Measurements from ENCODE around the gene MBLAC2.

Gene MBLAC2

DNA sequence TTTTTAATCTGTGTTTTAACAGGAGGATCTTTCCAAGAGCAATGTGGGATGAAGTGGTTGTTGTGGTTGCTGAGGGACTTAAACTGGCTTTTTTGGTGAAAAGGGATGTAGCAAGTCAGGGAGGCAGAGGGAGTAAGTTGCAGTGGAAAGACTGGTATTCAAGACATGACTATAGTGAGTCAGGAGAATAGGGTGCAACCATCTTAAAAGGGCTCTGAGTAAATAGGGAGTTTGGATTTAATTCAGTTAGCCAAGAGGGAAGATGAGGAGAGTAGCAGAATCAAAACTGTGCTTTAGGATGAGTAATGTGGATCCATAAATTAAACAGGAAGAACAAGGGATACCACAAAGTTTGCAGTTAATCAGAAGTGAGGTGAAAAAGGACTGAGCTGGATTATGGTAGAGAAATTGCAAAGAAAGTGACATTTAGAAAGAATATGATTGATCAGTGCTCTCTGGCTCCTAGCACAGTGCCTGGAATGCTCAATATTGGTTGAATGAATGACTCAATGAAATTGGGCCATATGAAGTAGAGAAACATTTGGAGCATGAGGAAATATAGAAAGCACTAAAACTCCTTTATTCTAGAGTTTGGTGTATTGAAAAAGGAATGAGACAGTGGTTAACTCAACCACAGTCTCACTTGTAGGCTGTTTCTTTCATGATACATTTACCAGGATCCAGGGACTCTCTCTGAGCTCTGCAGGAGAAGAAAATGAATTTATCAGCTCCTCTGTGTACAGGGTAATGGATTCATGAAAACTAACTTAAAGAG, 5.2 kb upstream of the MBLAC2 start:
- CTCF ChIA-PET, result no interaction called here
- POLR2A ChIA-PET, result no interaction called here

DNA sequence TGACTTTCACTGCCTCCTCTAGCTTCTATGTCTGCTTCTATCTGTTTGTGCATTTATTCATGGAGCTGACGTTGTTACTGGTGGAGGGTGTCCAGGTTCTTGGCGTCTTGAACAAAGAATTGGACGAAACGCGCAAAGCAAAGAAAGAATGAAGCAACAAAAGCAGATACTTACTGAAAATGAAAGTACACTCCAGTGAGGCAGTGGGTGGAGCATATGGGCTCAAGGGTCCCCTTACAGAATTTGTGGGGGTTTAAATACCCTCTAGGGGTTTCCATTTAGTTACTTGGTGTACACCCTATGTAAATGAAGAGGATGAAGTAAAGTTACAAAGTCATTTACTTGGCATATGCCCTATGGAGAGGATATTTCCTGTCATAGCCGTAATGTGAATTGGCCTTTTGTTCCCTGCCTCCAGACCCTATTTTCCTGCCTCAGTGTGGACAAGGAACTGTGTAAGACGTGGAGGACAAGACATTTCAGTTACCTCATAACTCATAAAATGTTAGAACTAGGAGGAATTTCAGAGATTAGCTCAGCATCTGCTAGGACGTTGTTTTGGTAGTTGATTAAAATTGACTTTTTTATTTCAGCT, 3.1 kb upstream of the MBLAC2 start:
- 98% methylated on average over 5 of the region's 8 CpGs for WGBS (ENCODE audit: insufficient coverage)
- Histone ChIP-seq H3K36me3 (ENCODE audit: control insufficient read depth in 4 of 4, insufficient read depth in 4 of 4, low read length in 3 of 4) (peaks cover 0 to 3% (median 0%) of the 10 kb centered on the region in 4 experiments), H3K4me3 (ENCODE audit: control insufficient read depth in 1 of 7, extremely low read depth in 1 of 7, insufficient read depth in 4 of 7, low read depth in 2 of 7, low read length in 6 of 7) (no peak overlapping the region), H3K27me3 (replicated peaks in 2 of 5; ENCODE audit: control insufficient read depth in 4 of 5, insufficient read depth in 5 of 5, low read length in 4 of 5) (no peaks in the 10 kb centered on the region), H3K27ac (ENCODE audit: insufficient read depth in 1 of 2, low read depth in 1 of 2, low read length in 2 of 2, poor library complexity in 1 of 2, severe bottlenecking in 2 of 2) (no peak overlapping the region), H3K4me1 (ENCODE audit: control extremely low read depth in 1 of 4, control insufficient read depth in 4 of 4, insufficient read depth in 4 of 4, low read length in 3 of 4) (peaks cover 3 to 20% (median 14%) of the 10 kb centered on the region in 4 experiments), H3K9me3 (ENCODE audit: control extremely low read depth in 1 of 5, control insufficient read depth in 4 of 5, insufficient read depth in 2 of 5, low read depth in 1 of 5, low read length in 4 of 5) (no peaks in the 10 kb centered on the region)
- POLR2A ChIA-PET, result no interaction called here
- DNase-seq, result no peak
- CTCF ChIA-PET, result interaction anchor here (1.1 kb wide), 1 partner anchor 10 kb away, joined by 5 read pairs; no protein-coding TSS in a partner anchor

More for the DNA sequence above, 5.2 kb upstream of the MBLAC2 start:
- no peaks in the 10 kb centered on the region for H3K27me3 ChIP-seq (replicated peaks in 2 of 5; ENCODE audit: control insufficient read depth in 4 of 5, insufficient read depth in 5 of 5, low read length in 4 of 5)
- no peak for DNase-seq
- no peak overlapping the region for H3K4me3 ChIP-seq (ENCODE audit: control insufficient read depth in 1 of 7, extremely low read depth in 1 of 7, insufficient read depth in 4 of 7, low read depth in 2 of 7, low read length in 6 of 7)
- peaks cover 0 to 6% (median 4%) of the 10 kb centered on the region in 4 experiments for H3K4me1 ChIP-seq (ENCODE audit: control extremely low read depth in 1 of 4, control insufficient read depth in 4 of 4, insufficient read depth in 4 of 4, low read length in 3 of 4)
- H3K27ac ChIP-seq (ENCODE audit: insufficient read depth in 1 of 2, low read depth in 1 of 2, low read length in 2 of 2, poor library complexity in 1 of 2, severe bottlenecking in 2 of 2), result no peak overlapping the region
- peaks cover 0 to 3% (median 0%) of the 10 kb centered on the region in 4 experiments for H3K36me3 ChIP-seq (ENCODE audit: control insufficient read depth in 4 of 4, insufficient read depth in 4 of 4, low read length in 3 of 4)
- H3K9me3 ChIP-seq (ENCODE audit: control extremely low read depth in 1 of 5, control insufficient read depth in 4 of 5, insufficient read depth in 2 of 5, low read depth in 1 of 5, low read length in 4 of 5), result no peaks in the 10 kb centered on the region

GRCh38 chr5:90477073-90477472, 2.5 kb upstream of the MBLAC2 start:
- H3K27me3 ChIP-seq (replicated peaks in 2 of 5; ENCODE audit: control insufficient read depth in 4 of 5, insufficient read depth in 5 of 5, low read length in 4 of 5), result no peaks in the 10 kb centered on the region
- peak in 1 of 3 donors; percentile 11 for DNase-seq
- CTCF ChIA-PET, result interaction anchor here (1.1 to 3.1 kb wide), 5 partner anchors 10 to 307 kb away, joined by 3 to 11 read pairs (median 5); no protein-coding TSS in a partner anchor
- no peak overlapping the region for H3K27ac ChIP-seq (ENCODE audit: insufficient read depth in 1 of 2, low read depth in 1 of 2, low read length in 2 of 2, poor library complexity in 1 of 2, severe bottlenecking in 2 of 2)
- WGBS (ENCODE audit: insufficient coverage), result 83% methylated on average over 1 of the region's 2 CpGs
- H3K4me1 ChIP-seq (ENCODE audit: control extremely low read depth in 1 of 4, control insufficient read depth in 4 of 4, insufficient read depth in 4 of 4, low read length in 3 of 4), result peaks cover 3 to 26% (median 15%) of the 10 kb centered on the region in 4 experiments
- POLR2A ChIA-PET, result interaction anchor here (0.7 to 1.0 kb wide), 2 partner anchors 37 to 52 kb away, joined by 4 to 6 read pairs; partner anchors contain the start of gene LYSMD3
- H3K9me3 ChIP-seq (ENCODE audit: control extremely low read depth in 1 of 5, control insufficient read depth in 4 of 5, insufficient read depth in 2 of 5, low read depth in 1 of 5, low read length in 4 of 5), result no peaks in the 10 kb centered on the region
- H3K36me3 ChIP-seq (ENCODE audit: control insufficient read depth in 4 of 4, insufficient read depth in 4 of 4, low read length in 3 of 4), result peaks cover 0 to 3% (median 0%) of the 10 kb centered on the region in 4 experiments
- no peak overlapping the region for H3K4me3 ChIP-seq (ENCODE audit: control insufficient read depth in 1 of 7, extremely low read depth in 1 of 7, insufficient read depth in 4 of 7, low read depth in 2 of 7, low read length in 6 of 7)

DNA sequence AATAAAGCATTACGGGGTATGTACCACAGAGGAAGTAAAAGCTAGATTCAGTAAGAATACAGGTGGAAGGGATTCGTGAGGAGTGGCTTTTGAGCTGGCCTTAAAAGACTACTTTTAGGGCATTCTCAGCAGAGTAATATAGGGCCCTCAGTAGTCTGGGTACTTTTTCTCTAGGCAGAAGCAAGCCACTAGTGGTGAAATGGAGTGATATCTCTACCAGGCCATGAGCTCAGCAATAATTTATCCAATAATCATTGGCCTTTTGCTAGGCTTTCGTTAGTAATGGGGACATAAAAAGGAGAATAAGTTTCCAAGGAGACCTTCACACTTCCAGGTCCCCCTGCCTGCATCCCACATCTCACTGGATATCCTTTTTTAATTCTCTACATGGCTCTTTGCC, 1.8 kb upstream of the MBLAC2 start:
- ChIA-PET CTCF (interaction anchor here (1.3 to 3.1 kb wide), 6 partner anchors 8 to 307 kb away, joined by 3 to 11 read pairs (median 6); no protein-coding TSS in a partner anchor), POLR2A (interaction anchor here (0.7 to 1.0 kb wide), 2 partner anchors 37 to 53 kb away, joined by 4 to 6 read pairs; partner anchors contain the start of gene LYSMD3)
- H3K27ac ChIP-seq (ENCODE audit: insufficient read depth in 1 of 2, low read depth in 1 of 2, low read length in 2 of 2, poor library complexity in 1 of 2, severe bottlenecking in 2 of 2), result no peak overlapping the region

GRCh38 chr5:90475436-90475980, 937 bp upstream of the MBLAC2 start:
- WGBS (ENCODE audit: insufficient coverage), result 95% methylated on average over 12 of the region's 17 CpGs
- ChIA-PET POLR2A (interaction anchor here (1.5 kb wide), 1 partner anchor 9 kb away, joined by 6 read pairs; no protein-coding TSS in a partner anchor), CTCF (interaction anchor here (0.9 to 3.1 kb wide), 7 partner anchors 9 to 176 kb away, joined by 3 to 11 read pairs (median 5); no protein-coding TSS in a partner anchor)
- Histone ChIP-seq H3K27me3 (replicated peaks in 2 of 5; ENCODE audit: control insufficient read depth in 4 of 5, insufficient read depth in 5 of 5, low read length in 4 of 5) (no peaks in the 10 kb centered on the region), H3K4me1 (ENCODE audit: control extremely low read depth in 1 of 4, control insufficient read depth in 4 of 4, insufficient read depth in 4 of 4, low read length in 3 of 4) (peaks cover 3 to 26% (median 15%) of the 10 kb centered on the region in 4 experiments), H3K36me3 (ENCODE audit: control insufficient read depth in 4 of 4, insufficient read depth in 4 of 4, low read length in 3 of 4) (peaks cover 0 to 8% (median under 1%) of the 10 kb centered on the region in 4 experiments), H3K27ac (ENCODE audit: insufficient read depth in 1 of 2, low read depth in 1 of 2, low read length in 2 of 2, poor library complexity in 1 of 2, severe bottlenecking in 2 of 2) (no peak overlapping the region), H3K4me3 (ENCODE audit: control insufficient read depth in 1 of 7, extremely low read depth in 1 of 7, insufficient read depth in 4 of 7, low read depth in 2 of 7, low read length in 6 of 7) (peak overlapping the region in 2 of 7 experiments; percentile 77 to 83), H3K9me3 (ENCODE audit: control extremely low read depth in 1 of 5, control insufficient read depth in 4 of 5, insufficient read depth in 2 of 5, low read depth in 1 of 5, low read length in 4 of 5) (no peaks in the 10 kb centered on the region)
- no peak for DNase-seq

More for the DNA sequence above, 1.8 kb upstream of the MBLAC2 start:
- Histone ChIP-seq H3K27me3 (replicated peaks in 2 of 5; ENCODE audit: control insufficient read depth in 4 of 5, insufficient read depth in 5 of 5, low read length in 4 of 5) (no peaks in the 10 kb centered on the region), H3K36me3 (ENCODE audit: control insufficient read depth in 4 of 4, insufficient read depth in 4 of 4, low read length in 3 of 4) (peaks cover 0 to 3% (median under 1%) of the 10 kb centered on the region in 4 experiments), H3K9me3 (ENCODE audit: control extremely low read depth in 1 of 5, control insufficient read depth in 4 of 5, insufficient read depth in 2 of 5, low read depth in 1 of 5, low read length in 4 of 5) (no peaks in the 10 kb centered on the region), H3K4me1 (ENCODE audit: control extremely low read depth in 1 of 4, control insufficient read depth in 4 of 4, insufficient read depth in 4 of 4, low read length in 3 of 4) (peaks cover 3 to 26% (median 15%) of the 10 kb centered on the region in 4 experiments), H3K4me3 (ENCODE audit: control insufficient read depth in 1 of 7, extremely low read depth in 1 of 7, insufficient read depth in 4 of 7, low read depth in 2 of 7, low read length in 6 of 7) (no peak overlapping the region)
- WGBS (ENCODE audit: insufficient coverage), result 66% methylated on average over 3 of the region's 3 CpGs
- DNase-seq, result peak in 2 of 3 donors; percentile 7 to 16

DNA sequence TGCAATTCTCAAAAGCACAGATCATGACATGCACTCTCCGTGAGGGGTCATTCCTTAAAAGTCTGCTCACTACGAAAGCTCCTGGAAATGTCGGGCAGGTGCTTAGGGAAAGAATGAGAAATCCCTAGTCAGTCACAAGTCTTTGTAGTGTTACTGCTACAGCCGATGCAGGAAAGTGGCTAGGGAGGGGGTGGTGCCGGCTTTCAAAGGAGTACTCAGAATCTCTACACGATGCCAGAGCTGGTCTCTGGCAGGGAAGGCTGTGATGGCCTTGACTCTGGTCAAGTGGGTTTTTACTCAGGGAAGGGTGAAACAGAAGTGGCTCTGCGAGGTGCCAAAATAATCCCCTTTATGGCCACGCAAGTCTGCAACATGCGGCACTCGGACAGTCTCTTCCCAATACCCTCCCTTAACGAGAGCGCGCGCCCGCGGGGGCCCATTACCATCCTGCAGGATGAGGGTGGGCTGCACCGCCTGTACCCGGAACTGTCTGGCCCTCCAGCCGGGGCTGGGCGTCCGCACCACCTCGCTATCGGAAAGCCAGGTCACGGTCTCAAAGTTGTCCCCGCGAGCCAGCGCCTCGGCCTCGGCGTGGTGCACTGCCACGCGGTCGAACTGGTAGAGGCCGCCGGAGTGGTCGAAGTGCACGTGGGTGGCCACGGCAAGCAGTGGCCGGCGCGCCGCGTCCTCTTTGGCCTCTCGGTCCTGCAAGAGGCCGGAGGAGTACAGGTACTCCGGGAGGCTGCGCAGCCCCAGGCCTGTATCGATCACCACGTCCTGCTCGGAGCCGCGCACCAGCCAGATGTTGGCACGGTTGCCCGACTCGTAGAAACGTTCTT, 956 bp downstream of the MBLAC2 start:
- peak in 2 of 3 donors; percentile 50 to 72 for DNase-seq
- Histone ChIP-seq H3K27me3 (replicated peaks in 2 of 5; ENCODE audit: control insufficient read depth in 4 of 5, insufficient read depth in 5 of 5, low read length in 4 of 5) (no peaks in the 10 kb centered on the region), H3K4me3 (ENCODE audit: control insufficient read depth in 1 of 7, extremely low read depth in 1 of 7, insufficient read depth in 4 of 7, low read depth in 2 of 7, low read length in 6 of 7) (peak overlapping the region; percentile 76 to 94 (median 83)), H3K27ac (ENCODE audit: insufficient read depth in 1 of 2, low read depth in 1 of 2, low read length in 2 of 2, poor library complexity in 1 of 2, severe bottlenecking in 2 of 2) (peak overlapping the region in 1 of 2 experiments; percentile 76), H3K36me3 (ENCODE audit: control insufficient read depth in 4 of 4, insufficient read depth in 4 of 4, low read length in 3 of 4) (peaks cover 0 to 10% (median 6%) of the 10 kb centered on the region in 4 experiments), H3K9me3 (ENCODE audit: control extremely low read depth in 1 of 5, control insufficient read depth in 4 of 5, insufficient read depth in 2 of 5, low read depth in 1 of 5, low read length in 4 of 5) (peaks cover 0 to 7% (median 0%) of the 10 kb centered on the region in 5 experiments), H3K4me1 (ENCODE audit: control extremely low read depth in 1 of 4, control insufficient read depth in 4 of 4, insufficient read depth in 4 of 4, low read length in 3 of 4) (peaks cover 3 to 26% (median 15%) of the 10 kb centered on the region in 4 experiments)
- 0% methylated on average over 54 of the region's 56 CpGs for WGBS (ENCODE audit: insufficient coverage)
- ChIA-PET CTCF (interaction anchor here (1.0 to 3.1 kb wide), 4 partner anchors 13 to 55 kb away, joined by 5 to 13 read pairs (median 9); partner anchors contain the start of gene LYSMD3), POLR2A (no interaction called here)

All from common myeloid progenitor, CD34-positive (primary cell).